Astrocyte (in vitro differentiated cells and primary cell): Measurements from ENCODE around the gene LRRC4C. TPM values are rescaled to one million over a fixed set of nuclear protein-coding genes. Genes with fewer than 3 reads are reported as not detected.

Experiments
- DNase-seq: peaks from one replicate; pipeline ENCODE4 v3.0.0-alpha.2; 2010; ENCODE audit warnings: low read depth
- FAIRE-seq: peaks from 2 replicates; lab custom pipeline; 2011; peaks lifted over from hg19 to GRCh38; lab: Jason Lieb, UNC
- H2AFZ ChIP-seq: 2 replicates; pipeline ENCODE4 v1.6.0; 2012; ENCODE audit warnings: low read depth, low read length, inconsistent platforms
- H3K27ac ChIP-seq: 2 replicates; pipeline ENCODE4 v1.5.1; 2011; ENCODE audit warnings: low read depth, low read length, inconsistent platforms
- H3K27me3 ChIP-seq: 2 replicates; pipeline ENCODE4 v1.6.0; 2011; ENCODE audit warnings: low read length, inconsistent platforms; ENCODE audit not compliant: insufficient read depth
- H3K36me3 ChIP-seq: 2 replicates; pipeline ENCODE4 v1.5.1; 2011; ENCODE audit warnings: low read length, inconsistent platforms; ENCODE audit not compliant: insufficient read depth
- H3K4me1 ChIP-seq: 2 replicates; pipeline ENCODE4 v1.5.1; 2011; ENCODE audit warnings: low read length, inconsistent platforms; ENCODE audit not compliant: insufficient read depth
- H3K4me2 ChIP-seq: 2 replicates; pipeline ENCODE4 v1.6.0; 2012; ENCODE audit warnings: low read length, inconsistent platforms
- H3K4me3 ChIP-seq: 2 replicates; pipeline ENCODE4 v1.5.1; 2011; ENCODE audit warnings: low read depth, mild to moderate bottlenecking, low read length, inconsistent platforms; ENCODE audit not compliant: insufficient read depth
- H3K79me2 ChIP-seq: 2 replicates; pipeline ENCODE4 v1.6.0; 2012; ENCODE audit warnings: mild to moderate bottlenecking, low read length, inconsistent platforms; ENCODE audit not compliant: insufficient read depth
- H3K9ac ChIP-seq: 2 replicates; pipeline ENCODE4 v1.6.0; 2012; ENCODE audit warnings: mild to moderate bottlenecking, low read length, inconsistent platforms
- H3K9me3 ChIP-seq: 2 replicates; pipeline ENCODE4 v1.5.1; 2012; ENCODE audit warnings: low read depth, mild to moderate bottlenecking, low read length, inconsistent platforms; ENCODE audit not compliant: insufficient read depth
- H4K20me1 ChIP-seq: 2 replicates; pipeline ENCODE4 v1.6.0; 2012; ENCODE audit warnings: low read length, inconsistent platforms; ENCODE audit not compliant: insufficient read depth
- H3K27ac Mint-ChIP-seq: one replicate; pipeline ENCODE4 v1.8.0; 2021; ENCODE audit warnings: mild to moderate bottlenecking, mixed read lengths; ENCODE audit not compliant: unreplicated experiment
- H3K27me3 Mint-ChIP-seq: one replicate; pipeline ENCODE4 v1.8.0; 2021; ENCODE audit warnings: low read depth, mixed read lengths; ENCODE audit not compliant: unreplicated experiment
- H3K36me3 Mint-ChIP-seq: one replicate; pipeline ENCODE4 v1.8.0; 2021; ENCODE audit warnings: low read depth, mixed read lengths; ENCODE audit not compliant: unreplicated experiment
- H3K4me1 Mint-ChIP-seq: one replicate; pipeline ENCODE4 v1.8.0; 2021; ENCODE audit warnings: low read depth, mixed read lengths; ENCODE audit not compliant: unreplicated experiment
- H3K4me3 Mint-ChIP-seq: one replicate; pipeline ENCODE4 v1.8.0; 2021; ENCODE audit warnings: mild to moderate bottlenecking, moderate library complexity, mixed read lengths; ENCODE audit not compliant: unreplicated experiment
- H3K9me3 Mint-ChIP-seq: one replicate; pipeline ENCODE4 v1.8.0; 2021; ENCODE audit warnings: mild to moderate bottlenecking, mixed read lengths; ENCODE audit not compliant: unreplicated experiment
- CTCF ChIP-seq: IDR thresholded peaks from 2 replicates; pipeline ENCODE4 v1.5.1; 2011; ENCODE audit warnings: low read depth, mild to moderate bottlenecking, inconsistent platforms, low read length, moderate library complexity; ENCODE audit not compliant: insufficient read depth
- EZH2 ChIP-seq: IDR thresholded peaks from 2 replicates; pipeline ENCODE4 v1.6.1; 2012; ENCODE audit warnings: mild to moderate bottlenecking, low read length, inconsistent platforms; ENCODE audit not compliant: insufficient read depth
- total RNA-seq: library from RNA; stranded (reverse); gene quantifications from 2 replicates; pipeline ENCODE4 v1.2.1, GENCODE V29; 2021

The LRRC4C gene
- total RNA-seq, 1 donor from 2014 or later: 9.0 TPM

GRCh38 chr11:41458154-41458553 lies 1.3 kb downstream of the LRRC4C start:
- Histone ChIP-seq H3K9ac (no peak overlapping the region), H2AFZ (no peak overlapping the region), H3K4me3 (no peak overlapping the region), H3K27me3 (peaks cover 13% of the 10 kb centered on the region), H3K36me3 (no peaks in the 10 kb centered on the region), H4K20me1 (no peaks in the 10 kb centered on the region), H3K4me1 (peaks cover 3% of the 10 kb centered on the region), H3K9me3 (no peaks in the 10 kb centered on the region), H3K27ac (no peak overlapping the region), H3K79me2 (no peaks in the 10 kb centered on the region), H3K4me2 (peak overlapping the region; percentile 42)
- Mint-ChIP-seq H3K27me3 (peaks cover 2% of the 10 kb centered on the region), H3K9me3 (peaks cover 3% of the 10 kb centered on the region), H3K27ac (no peak overlapping the region), H3K4me3 (no peak overlapping the region), H3K36me3 (no peaks in the 10 kb centered on the region), H3K4me1 (no peaks in the 10 kb centered on the region)
- FAIRE-seq (no peak), DNase-seq (no peak)
- TF ChIP-seq CTCF (no peak), EZH2 (no peak)

GRCh38 chr11:41457216-41458014 lies 2.0 kb downstream of the LRRC4C start:
- no peak overlapping the region for H3K27ac Mint-ChIP-seq
- peaks cover 2% of the 10 kb centered on the region for H3K27me3 Mint-ChIP-seq
- Histone ChIP-seq H3K27ac (no peak overlapping the region), H3K4me3 (no peak overlapping the region), H3K9me3 (no peaks in the 10 kb centered on the region), H3K9ac (no peak overlapping the region), H4K20me1 (no peaks in the 10 kb centered on the region), H3K79me2 (no peaks in the 10 kb centered on the region), H2AFZ (no peak overlapping the region), H3K4me2 (no peak overlapping the region), H3K27me3 (peaks cover 13% of the 10 kb centered on the region), H3K36me3 (no peaks in the 10 kb centered on the region), H3K4me1 (peaks cover 3% of the 10 kb centered on the region)
- no peaks in the 10 kb centered on the region for H3K36me3 Mint-ChIP-seq
- no peak for FAIRE-seq
- DNase-seq: no peak
- H3K4me1 Mint-ChIP-seq: no peaks in the 10 kb centered on the region
- H3K9me3 Mint-ChIP-seq: peaks cover 1% of the 10 kb centered on the region
- TF ChIP-seq EZH2 (no peak), CTCF (no peak)
- no peak overlapping the region for H3K4me3 Mint-ChIP-seq

GRCh38 chr11:41456269-41456668 lies 3.2 kb downstream of the LRRC4C start:
- Histone ChIP-seq H3K4me2 (no peak overlapping the region), H2AFZ (no peak overlapping the region), H3K4me3 (no peak overlapping the region), H4K20me1 (no peaks in the 10 kb centered on the region), H3K27ac (no peak overlapping the region), H3K9ac (no peak overlapping the region), H3K27me3 (peaks cover 13% of the 10 kb centered on the region), H3K9me3 (no peaks in the 10 kb centered on the region), H3K36me3 (no peaks in the 10 kb centered on the region), H3K79me2 (no peaks in the 10 kb centered on the region), H3K4me1 (peaks cover 5% of the 10 kb centered on the region)
- DNase-seq (no peak), FAIRE-seq (no peak)
- Mint-ChIP-seq H3K36me3 (no peaks in the 10 kb centered on the region), H3K9me3 (peaks cover 1% of the 10 kb centered on the region), H3K4me1 (peaks cover 6% of the 10 kb centered on the region), H3K27ac (no peak overlapping the region), H3K27me3 (peaks cover 2% of the 10 kb centered on the region), H3K4me3 (no peak overlapping the region)
- TF ChIP-seq EZH2: no peak
- TF ChIP-seq CTCF: no peak
